BJ (cell line): Measurements from ENCODE around the gene CCDC171. TPM values are rescaled to one million over a fixed set of nuclear protein-coding genes. Genes with fewer than 3 reads are reported as not detected.

Source experiments
- CTCF ChIA-PET: fragments of 350-600 bp; formaldehyde crosslinking; extraction: SDS; loops from one replicate; lab custom pipeline; 2021; ENCODE audit warnings: antibody characterized with exemption, inconsistent platforms; lab: Yijun Ruan, JAX
- POLR2A ChIA-PET: fragments of 300-600 bp; sonication (Branson Sonifier 250); formaldehyde crosslinking; extraction: SDS; loops from one replicate; lab custom pipeline; 2021; ENCODE audit warnings: antibody characterized with exemption; lab: Charles Lee
- DNase-seq: peaks from one replicate; pipeline ENCODE4 v3.0.0-alpha.2; 2011; ENCODE audit warnings: low read depth
- H3K27me3 ChIP-seq: 2 replicates; pipeline ENCODE4 v1.6.0; 2011; ENCODE audit warnings: low read length; ENCODE audit not compliant: control insufficient read depth, insufficient read depth
- H3K36me3 ChIP-seq: 2 replicates; pipeline ENCODE4 v1.5.1; 2011; ENCODE audit warnings: low read length; ENCODE audit not compliant: control insufficient read depth, insufficient read depth
- H3K4me3 ChIP-seq: 2 replicates; pipeline ENCODE4 v1.5.1; 2011; ENCODE audit warnings: low read depth, mild to moderate bottlenecking, control low read depth, low read length
- CTCF ChIP-seq: IDR thresholded peaks from 2 replicates; pipeline ENCODE4 v1.5.1; 2011; ENCODE audit warnings: low read depth, mild to moderate bottlenecking, control low read depth, inconsistent platforms, low read length, moderate library complexity; ENCODE audit not compliant: insufficient read depth
- polyA plus RNA-seq: library from polyadenylated mRNA; depleted of rRNA; stranded (reverse); fragments of >200 nt; gene quantifications from 2 replicates; pipeline ENCODE4 v1.2.3, GENCODE V29; 2011

The CCDC171 gene
- polyA plus RNA-seq, 1 experiment: 0.39 TPM

GRCh38 chr9:15961217-15961616 lies 408.4 kb downstream of the CCDC171 start:
- CTCF ChIA-PET: interaction anchor here (1.8 kb wide), 1 partner anchor 17 kb away, joined by 4 read pairs; no protein-coding TSS in a partner anchor
- Histone ChIP-seq H3K27me3 (no peaks in the 10 kb centered on the region), H3K4me3 (no peak overlapping the region), H3K36me3 (no peaks in the 10 kb centered on the region)
- TF ChIP-seq CTCF: no peak
- DNase-seq: no peak
- POLR2A ChIA-PET: interaction anchor here (0.6 kb wide), 1 partner anchor 891 kb away, joined by 4 read pairs; no protein-coding TSS in a partner anchor

GRCh38 chr9:15965246-15965745 lies 412.5 kb downstream of the CCDC171 start:
- POLR2A ChIA-PET: no interaction called here
- CTCF ChIA-PET: no interaction called here
- no peak for TF ChIP-seq CTCF
- Histone ChIP-seq H3K4me3 (no peak overlapping the region), H3K36me3 (no peaks in the 10 kb centered on the region), H3K27me3 (no peaks in the 10 kb centered on the region)
- no peak for DNase-seq

GRCh38 chr9:15966471-15966870 lies 413.6 kb downstream of the CCDC171 start:
- no peak for TF ChIP-seq CTCF
- ChIA-PET CTCF (no interaction called here), POLR2A (no interaction called here)
- DNase-seq: no peak
- H3K27me3 ChIP-seq: no peaks in the 10 kb centered on the region
- no peak overlapping the region for H3K4me3 ChIP-seq
- H3K36me3 ChIP-seq: no peaks in the 10 kb centered on the region

GRCh38 chr9:15967068-15967467 lies 414.2 kb downstream of the CCDC171 start:
- DNase-seq: no peak
- ChIA-PET POLR2A (no interaction called here), CTCF (no interaction called here)
- TF ChIP-seq CTCF: peak; percentile 5; the same call in 1 of the 2 replicates
- Histone ChIP-seq H3K4me3 (no peak overlapping the region), H3K27me3 (no peaks in the 10 kb centered on the region), H3K36me3 (no peaks in the 10 kb centered on the region)

GRCh38 chr9:15972760-15973159 lies 419.9 kb downstream of the CCDC171 start:
- Histone ChIP-seq H3K36me3 (no peaks in the 10 kb centered on the region), H3K27me3 (no peaks in the 10 kb centered on the region), H3K4me3 (no peak overlapping the region)
- POLR2A ChIA-PET: no interaction called here
- CTCF ChIA-PET: no interaction called here
- TF ChIP-seq CTCF: no peak
- DNase-seq: no peak
